ENCODE data around the gene DNAJC4.

DNA sequence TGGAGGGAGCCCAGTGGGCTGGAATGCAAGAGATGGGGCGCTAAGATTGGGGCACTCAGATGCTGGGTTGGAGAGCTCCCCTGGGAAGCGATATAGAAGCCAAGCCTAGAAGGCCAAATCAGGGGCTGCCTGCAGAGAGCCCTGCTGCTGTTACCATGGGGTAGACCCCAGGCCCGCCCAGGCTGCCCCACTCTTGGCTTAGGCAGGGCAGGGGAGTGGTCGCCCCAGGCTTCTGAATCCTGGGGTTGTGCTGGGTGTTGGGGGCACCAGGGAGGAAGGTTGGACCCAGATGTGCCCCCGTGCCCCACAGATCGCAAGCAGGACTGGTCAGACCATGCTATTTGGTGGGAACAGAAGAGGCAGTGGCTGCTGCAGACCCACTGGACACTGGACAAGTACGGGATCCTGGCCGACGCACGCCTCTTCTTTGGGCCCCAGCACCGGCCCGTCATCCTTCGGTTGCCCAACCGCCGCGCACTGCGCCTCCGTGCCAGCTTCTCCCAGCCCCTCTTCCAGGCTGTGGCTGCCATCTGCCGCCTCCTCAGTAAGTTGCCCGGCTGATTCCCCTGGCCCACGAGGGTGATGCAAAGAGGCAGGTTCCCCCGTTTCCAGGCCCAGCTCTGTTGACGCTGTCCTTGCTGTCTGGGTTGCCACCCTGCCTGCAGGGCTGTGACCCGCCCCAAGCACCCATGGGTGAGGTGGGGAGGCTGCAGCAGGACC is 19.9 kb upstream of the DNAJC4 start:
- TF ChIP-seq POLR2AphosphoS5 (IDR thresholded peaks at IDR 0.05; ENCODE audit: low read depth, low read length): no peak
- TF ChIP-seq POLR2A (IDR thresholded peaks at IDR 0.05; ENCODE audit: low read depth, low read length): no peak
- no peak for TF ChIP-seq TAF1 (IDR thresholded peaks at IDR 0.05; ENCODE audit: borderline replicate concordance, low read depth, low read length)
